ENCODE measurements around the gene CBX3.
A peak's percentile ranks its signal among the peaks of the same experiment; 100 is the strongest.
"Not testable (repeated sequence)": the region's sequence is repeated elsewhere in the genome, so short reads cannot be mapped to it uniquely, and the experiment has no call there.

Gene CBX3

GRCh38 chr7:26201247-26202018, at the start of gene CBX3:
CBX3 (plus strand) TSS chr7:26201745; CDS start chr7:26202999, 1,254 bp downstream.
- H3K4me3 ChIP-seq (ENCODE audit: low read depth, low read length): peak within 1 kb of the TSS; percentile 100

DNA sequence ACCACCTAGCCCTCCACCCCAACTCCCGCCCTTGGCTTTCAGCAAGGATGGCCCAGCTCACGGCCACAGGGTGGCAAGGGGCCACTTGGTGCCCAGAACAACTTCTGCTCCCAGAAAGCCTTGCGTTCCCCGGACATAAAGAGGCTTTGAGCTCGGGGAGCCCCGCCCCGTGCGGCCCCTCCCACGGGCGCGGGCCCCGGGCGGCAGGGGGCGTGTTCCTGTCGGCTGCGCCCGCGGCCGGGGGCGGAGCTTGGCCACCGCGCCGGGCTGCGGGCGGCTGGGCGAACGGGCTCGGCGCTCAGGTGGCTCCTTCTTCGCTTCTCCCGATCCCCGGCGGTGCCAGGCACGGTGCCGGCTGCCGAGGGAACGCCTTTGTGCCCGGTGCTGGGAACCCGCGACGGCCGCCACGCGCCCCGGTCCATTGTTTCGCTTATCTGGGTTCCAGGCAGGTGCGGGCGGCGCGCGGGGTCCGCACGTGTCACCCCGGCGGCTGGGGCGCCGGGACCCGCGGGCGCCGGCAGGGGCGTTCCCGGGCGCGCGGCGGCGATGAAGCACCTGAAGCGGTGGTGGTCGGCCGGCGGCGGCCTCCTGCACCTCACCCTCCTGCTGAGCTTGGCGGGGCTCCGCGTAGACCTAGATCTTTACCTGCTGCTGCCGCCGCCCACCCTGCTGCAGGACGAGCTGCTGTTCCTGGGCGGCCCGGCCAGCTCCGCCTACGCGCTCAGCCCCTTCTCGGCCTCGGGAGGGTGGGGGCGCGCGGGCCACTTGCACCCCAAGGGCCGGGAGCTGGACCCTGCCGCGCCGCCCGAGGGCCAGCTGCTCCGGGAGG, 49.4 kb upstream of the CBX3 start, which contains the start of gene NFE2L3:
Gene NFE2L3, plus strand, starts transcription at position 246 of the 829 bp plus-strand sequence. Its CDS starts 301 bp downstream, at position 547.
- peak within 1 kb of the TSS; percentile 84 for H3K4me3 ChIP-seq (ENCODE audit: low read depth, low read length)

GRCh38 chr7:26152782-26153240, 48.7 kb upstream of the CBX3 start:
- H3K4me3 ChIP-seq (ENCODE audit: low read depth, low read length): peak overlapping the region; percentile 84

DNA sequence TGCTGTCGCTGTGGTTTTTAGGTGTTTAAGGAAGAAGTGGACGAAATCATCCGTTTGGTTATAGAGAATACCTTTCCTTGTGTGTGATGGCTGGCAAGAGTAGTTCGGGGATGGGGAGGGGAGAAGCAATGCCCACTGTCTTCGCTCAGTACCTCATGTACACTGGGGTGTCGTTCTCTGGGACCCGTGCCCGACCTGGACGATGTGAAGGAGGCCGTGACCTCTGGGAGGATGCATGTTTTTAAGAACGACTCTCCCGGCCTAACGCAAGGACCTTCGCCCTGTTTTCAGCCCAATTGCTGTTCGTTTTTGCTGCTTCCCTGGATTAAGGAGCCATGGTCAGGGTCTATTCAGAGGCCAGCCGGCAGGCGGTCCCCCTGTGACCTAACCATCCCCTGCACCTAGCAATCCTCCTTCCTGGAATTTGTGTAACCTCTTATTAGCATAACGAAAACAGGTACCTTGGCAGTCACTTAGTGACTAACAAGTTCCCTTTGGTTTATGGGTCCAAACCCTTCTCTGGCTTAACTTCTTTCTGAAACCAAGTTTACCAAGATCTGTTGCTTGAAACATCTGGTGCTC, 48.2 kb upstream of the CBX3 start:
- H3K4me3 ChIP-seq (ENCODE audit: low read depth, low read length): peak overlapping the region; percentile 84

GRCh38 chr7:26153823-26154783, 47.4 kb upstream of the CBX3 start:
- H3K4me3 ChIP-seq (ENCODE audit: low read depth, low read length): peak overlapping the region; percentile 84

- no peak overlapping the region for H3K4me3 ChIP-seq (ENCODE audit: low read depth, low read length)
Measured at GRCh38 chr7:26155531-26156375, 45.8 kb upstream of the CBX3 start.

GRCh38 chr7:26156451-26157420, 44.8 kb upstream of the CBX3 start:
- H3K4me3 ChIP-seq (ENCODE audit: low read depth, low read length): no peak overlapping the region

DNA sequence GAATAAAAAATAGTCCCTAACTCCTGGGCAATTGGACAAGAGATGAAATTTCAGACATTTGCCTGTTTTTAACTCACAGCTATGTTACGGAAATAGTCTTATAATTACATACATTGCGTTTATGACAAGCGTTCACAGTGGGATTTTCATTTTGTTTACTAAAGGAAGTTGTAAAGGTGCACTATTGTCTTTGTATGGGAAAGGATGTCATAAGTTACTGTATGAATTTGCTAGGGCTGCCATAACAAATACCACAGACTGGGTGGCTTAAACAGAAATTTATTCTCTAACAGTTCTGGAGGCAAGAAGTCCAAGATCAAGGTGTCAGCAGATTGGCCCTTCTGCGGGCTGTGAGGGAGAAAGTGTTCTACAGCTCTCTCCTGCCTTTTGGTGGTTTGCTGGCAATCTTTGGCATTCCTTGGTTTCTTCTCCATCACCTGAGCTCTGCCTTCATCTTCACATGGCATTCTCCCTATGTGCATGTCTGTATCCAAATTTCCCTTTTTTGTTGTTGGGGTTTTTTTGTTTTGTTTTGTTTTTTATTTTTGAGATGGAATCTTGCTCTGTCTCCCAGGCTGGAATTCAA, 43.9 kb upstream of the CBX3 start:
- H3K4me3 ChIP-seq (ENCODE audit: low read depth, low read length): no peak overlapping the region

GRCh38 chr7:26159243-26159642, 42.3 kb upstream of the CBX3 start:
- no peak overlapping the region for H3K4me3 ChIP-seq (ENCODE audit: low read depth, low read length)

DNA sequence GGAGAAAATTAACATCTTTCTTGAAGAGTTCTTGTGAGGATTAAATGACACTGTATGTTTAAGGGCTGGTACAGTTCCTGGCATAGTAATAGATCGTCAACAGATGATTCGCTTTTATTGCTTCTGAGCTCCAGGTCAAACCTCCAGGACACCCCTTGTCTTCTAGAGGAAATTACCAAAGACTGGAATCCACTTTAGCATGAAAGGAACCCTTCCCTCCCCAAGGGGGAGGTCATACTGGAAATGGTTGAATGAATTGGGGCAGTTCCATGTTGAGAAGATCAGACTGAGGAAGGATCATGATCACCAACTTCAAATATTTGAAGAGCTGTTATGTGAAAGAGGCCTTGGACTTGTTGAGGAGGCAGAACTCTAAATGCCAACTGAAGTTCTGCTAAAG, 40.6 kb upstream of the CBX3 start:
- H3K4me3 ChIP-seq (ENCODE audit: low read depth, low read length): no peak overlapping the region

GRCh38 chr7:26162431-26162830, 39.1 kb upstream of the CBX3 start:
- no peak overlapping the region for H3K4me3 ChIP-seq (ENCODE audit: low read depth, low read length)

DNA sequence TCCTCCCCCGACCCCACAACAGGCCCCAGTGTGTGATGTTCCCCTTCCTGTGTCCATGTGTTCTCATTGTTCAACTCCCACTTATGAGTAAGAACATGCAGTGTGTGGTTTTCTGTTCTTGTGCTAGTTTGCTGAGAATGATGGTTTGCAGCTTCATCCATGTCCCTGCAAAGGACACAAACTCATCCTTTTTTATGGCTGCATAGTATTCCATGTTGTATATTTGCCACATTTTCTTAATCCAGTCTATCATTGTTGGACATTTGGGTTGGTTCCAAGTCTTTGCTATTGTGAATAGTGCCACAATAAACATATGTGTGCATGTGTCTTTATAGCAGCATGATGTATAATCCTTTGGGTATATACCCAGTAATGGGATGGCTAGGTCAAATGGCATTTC, 37.7 kb upstream of the CBX3 start:
- H3K4me3 ChIP-seq (ENCODE audit: low read depth, low read length): not testable (repeated sequence)

DNA sequence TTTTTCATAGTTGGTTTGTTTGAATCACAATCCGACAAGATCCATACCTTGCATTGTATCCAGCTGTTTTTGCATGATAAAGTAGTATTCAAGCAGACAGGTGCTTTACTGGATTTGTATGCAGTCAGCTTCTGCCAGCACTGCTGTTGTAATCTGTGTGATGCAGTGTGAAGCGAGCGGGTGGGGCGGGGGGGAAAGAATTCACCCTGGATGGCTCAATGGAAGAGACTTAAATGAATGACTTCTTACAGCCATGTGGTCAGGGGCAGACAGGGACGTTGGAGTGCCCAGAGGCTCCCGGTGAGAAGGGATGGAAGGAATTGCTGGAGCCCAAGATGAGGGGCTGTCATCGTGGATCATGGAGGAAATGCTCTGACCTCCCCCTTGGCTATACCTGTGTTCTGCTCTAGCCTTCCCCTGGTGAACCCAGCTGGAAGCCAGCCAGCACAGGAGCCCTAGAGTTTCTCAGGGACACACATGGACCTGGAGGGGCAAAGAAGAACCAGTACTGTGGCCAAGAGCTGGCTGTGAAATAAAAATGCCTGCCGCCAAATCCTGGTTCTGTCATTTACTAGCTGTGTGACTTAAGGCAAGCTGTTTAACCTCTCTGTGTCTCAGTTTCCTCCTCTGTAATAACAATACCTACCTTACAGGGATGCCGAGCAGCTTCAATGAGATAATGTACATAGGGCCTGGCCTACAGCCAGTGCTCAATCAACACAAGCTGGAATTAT, 35.4 kb upstream of the CBX3 start:
- H3K4me3 ChIP-seq (ENCODE audit: low read depth, low read length): no peak overlapping the region

DNA sequence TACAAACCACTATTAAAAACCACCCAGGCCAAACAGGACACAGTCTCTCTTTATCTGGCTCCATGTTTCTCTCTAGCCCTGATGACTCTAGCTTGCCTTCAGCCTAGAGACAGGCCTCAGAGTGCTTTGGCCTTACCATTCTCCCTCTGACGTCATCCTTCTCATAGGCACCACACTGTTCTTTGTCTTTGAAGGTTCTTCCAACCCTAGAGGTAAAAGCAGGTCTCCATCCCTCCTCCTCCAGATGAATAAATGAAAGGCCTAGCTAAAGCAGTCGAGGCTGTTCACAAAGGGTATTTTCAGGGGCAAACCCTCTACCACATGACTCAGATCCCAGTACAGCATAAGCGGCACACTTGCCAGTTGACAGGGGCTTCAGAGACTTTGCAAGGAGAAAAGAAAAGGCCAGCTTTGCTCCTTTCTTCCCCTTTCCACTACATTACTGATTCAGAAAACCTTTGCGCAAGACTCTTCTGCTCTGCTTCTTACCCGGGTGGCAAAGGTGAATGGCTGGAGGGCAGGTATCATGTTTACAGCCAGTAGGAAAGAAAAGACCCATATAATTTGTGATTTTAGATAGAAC, 34.8 kb upstream of the CBX3 start:
- H3K4me3 ChIP-seq (ENCODE audit: low read depth, low read length): no peak overlapping the region

- H3K4me3 ChIP-seq (ENCODE audit: low read depth, low read length): no peak overlapping the region
Measured at GRCh38 chr7:26167303-26167934, 34.1 kb upstream of the CBX3 start.

DNA sequence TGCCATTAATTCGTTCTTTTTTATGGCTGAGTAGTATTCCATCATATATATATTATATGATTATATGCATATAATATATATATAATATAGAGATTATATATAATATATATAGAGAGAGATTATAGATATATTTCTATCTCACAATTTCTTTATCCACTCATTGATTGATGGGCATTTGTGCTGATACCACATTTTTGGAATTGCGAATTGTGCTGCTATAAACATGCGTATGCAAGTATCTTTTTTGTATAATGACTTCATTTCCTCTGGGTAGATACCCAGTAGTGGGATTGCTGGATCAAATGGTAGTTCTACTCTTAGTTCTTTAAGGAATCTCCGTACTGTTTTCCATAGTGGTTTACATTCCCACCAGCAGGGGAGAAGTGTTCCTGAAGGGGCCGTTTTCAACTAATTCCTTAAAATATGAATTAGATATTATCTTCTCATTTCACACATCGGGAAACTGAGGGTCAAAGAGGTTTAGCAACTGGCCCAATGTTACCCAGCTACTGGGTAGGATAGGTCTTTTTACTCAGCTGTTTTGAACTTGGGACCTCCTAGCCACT, 33.0 kb upstream of the CBX3 start:
- H3K4me3 ChIP-seq (ENCODE audit: low read depth, low read length): no peak overlapping the region

All from iPS-11a (cell line).